Spinal cord (tissue), 10 donors: ENCODE results near the gene TMCC1. TPM values are rescaled to one million over a fixed set of nuclear protein-coding genes. Genes with fewer than 3 reads are reported as not detected.
"Not testable (repeated sequence)": the region's sequence is repeated elsewhere in the genome, so short reads cannot be mapped to it uniquely, and the experiment has no call there.

Experiments used
- DNase-seq, 6 donors: peaks; one replicate each; pipeline versions ENCODE4 v3.0.0 to v3.0.0-alpha.2; 2013 to 2015; ENCODE audit warnings: low spot score in 6 of 6, low read depth in 4 of 6
- H3K27ac ChIP-seq: one replicate; pipeline ENCODE4 v1.5.1; 2013; ENCODE audit warnings: low read depth, low read length, control low read depth
- H3K27me3 ChIP-seq: one replicate; pipeline ENCODE4 v1.6.1; 2013; ENCODE audit warnings: low read length; ENCODE audit not compliant: control insufficient read depth, insufficient read depth
- H3K36me3 ChIP-seq: one replicate; pipeline ENCODE4 v1.6.1; 2013; ENCODE audit warnings: low read length; ENCODE audit not compliant: control insufficient read depth, insufficient read depth
- H3K4me1 ChIP-seq: one replicate; pipeline ENCODE4 v1.6.1; 2013; ENCODE audit warnings: low read length; ENCODE audit not compliant: control insufficient read depth, insufficient read depth
- H3K4me3 ChIP-seq: one replicate; pipeline ENCODE4 v1.5.1; 2013; ENCODE audit warnings: low read depth, low read length, control low read depth
- H3K9me3 ChIP-seq: one replicate; pipeline ENCODE4 v1.6.1; 2013; ENCODE audit warnings: low read length; ENCODE audit not compliant: control insufficient read depth, insufficient read depth
- WGBS: methylation state at CpG from one replicate; pipeline ENCODE4 v1.1.5; 2013; ENCODE audit warnings: missing lambda C conversion rate; ENCODE audit not compliant: insufficient coverage; 5-methylcytosine and 5-hydroxymethylcytosine counted together
- polyA plus RNA-seq, 2 donors: library from polyadenylated mRNA; unstranded; fragments of 120-200 nt; gene quantifications; one replicate each; pipeline ENCODE4 v1.2.1, GENCODE V29; 2013; ENCODE audit not compliant: insufficient read length in 2 of 2
- total RNA-seq, 2 donors: library from RNA; depleted of rRNA in 1 of 2; stranded (reverse); fragments of 120-200 nt in 1 of 2; fragments of >200 nt in 1 of 2; gene quantifications; one replicate each; pipeline versions ENCODE4 v1.2.3 to v1.2.4, GENCODE V29; 2013 to 2014
- donor health status: healthy.

TMCC1 gene
- total and polyA plus RNA-seq, 4 donors: 34.1 to 49.1 (median 44.4) TPM

- Histone ChIP-seq H3K27ac (no peak overlapping the region), H3K27me3 (no peaks in the 10 kb centered on the region), H3K36me3 (no peaks in the 10 kb centered on the region), H3K4me3 (no peak overlapping the region), H3K4me1 (no peaks in the 10 kb centered on the region), H3K9me3 (no peaks in the 10 kb centered on the region)
- peak in 5 of 6 donors; percentile 40 to 94 (median 60) for DNase-seq
These were observed 203.1 kb downstream of the TMCC1 start for GRCh38 chr3:129690406-129690805.

DNA sequence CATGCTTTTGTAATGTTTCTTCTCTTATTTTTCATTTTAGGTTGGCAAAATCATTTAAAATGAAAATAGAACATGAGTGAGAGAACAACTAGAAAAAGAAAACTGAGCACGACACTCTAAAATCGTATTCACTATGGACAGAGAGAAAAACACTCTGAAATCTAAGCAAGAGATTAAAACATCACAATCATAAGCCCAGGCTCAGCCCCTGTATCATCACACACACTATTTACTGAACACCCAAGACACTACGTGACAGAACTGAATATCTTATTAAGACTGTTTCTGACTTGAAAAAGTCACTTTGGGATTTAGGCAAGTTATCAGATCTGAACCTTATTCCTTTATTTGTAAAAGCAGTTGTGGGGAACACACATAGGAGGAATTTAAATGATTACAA is 204.5 kb downstream of the TMCC1 start:
- no peaks in the 10 kb centered on the region for H3K36me3 ChIP-seq
- no CpG with 5 or more reads among the region's 3 CpGs for WGBS
- peak overlapping the region; percentile 41 for H3K4me3 ChIP-seq
- H3K27ac ChIP-seq: peak overlapping the region; percentile 88
- H3K9me3 ChIP-seq: no peaks in the 10 kb centered on the region
- no peaks in the 10 kb centered on the region for H3K4me1 ChIP-seq
- H3K27me3 ChIP-seq: no peaks in the 10 kb centered on the region
- DNase-seq: peak in 1 of 6 donors; percentile 36

GRCh38 chr3:129688271-129688895 is 205.1 kb downstream of the TMCC1 start:
- no peaks in the 10 kb centered on the region for H3K4me1 ChIP-seq

DNA sequence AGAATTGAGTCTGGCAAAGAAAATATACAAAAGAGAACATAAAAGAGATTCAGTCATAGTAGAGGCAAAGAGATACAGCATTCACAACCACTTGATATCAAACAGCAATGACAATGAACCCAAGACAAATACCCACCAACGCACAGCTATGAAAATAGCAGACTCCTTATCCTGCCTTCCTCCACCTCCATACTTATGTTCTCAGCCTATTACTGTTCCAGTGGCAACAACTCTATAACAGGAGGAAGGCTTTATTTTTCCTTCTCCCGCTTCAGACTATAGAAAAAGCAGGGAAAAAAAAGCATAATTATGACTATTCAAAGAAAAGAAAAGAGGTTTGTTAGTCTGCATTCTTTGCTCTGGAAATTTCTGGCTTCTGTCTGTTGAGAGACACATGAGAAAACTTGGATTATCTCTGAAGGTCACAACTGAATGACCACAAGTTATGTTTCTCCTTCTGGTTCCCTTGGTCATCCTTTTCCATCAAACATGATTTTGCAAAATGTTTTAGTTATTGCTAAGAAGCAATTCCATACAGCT is 205.9 kb downstream of the TMCC1 start:
- DNase-seq: peak in 1 of 6 donors; percentile 37
- Histone ChIP-seq H3K4me1 (no peaks in the 10 kb centered on the region), H3K9me3 (no peaks in the 10 kb centered on the region), H3K36me3 (no peaks in the 10 kb centered on the region), H3K4me3 (peak overlapping the region; percentile 41), H3K27ac (peak overlapping the region; percentile 88), H3K27me3 (no peaks in the 10 kb centered on the region)
- WGBS: 25% methylated on average over 1 of the region's 2 CpGs

More at GRCh38 chr3:129688271-129688895, 205.1 kb downstream of the TMCC1 start:
- no peaks in the 10 kb centered on the region for H3K36me3 ChIP-seq
- H3K27me3 ChIP-seq: no peaks in the 10 kb centered on the region
- peak; percentile 78 to 97 (median 85) for DNase-seq
- WGBS: 17% methylated on average over 10 of the region's 11 CpGs
- H3K27ac ChIP-seq: peak overlapping the region; percentile 88
- H3K9me3 ChIP-seq: no peaks in the 10 kb centered on the region
- peak overlapping the region; percentile 41 for H3K4me3 ChIP-seq

DNA sequence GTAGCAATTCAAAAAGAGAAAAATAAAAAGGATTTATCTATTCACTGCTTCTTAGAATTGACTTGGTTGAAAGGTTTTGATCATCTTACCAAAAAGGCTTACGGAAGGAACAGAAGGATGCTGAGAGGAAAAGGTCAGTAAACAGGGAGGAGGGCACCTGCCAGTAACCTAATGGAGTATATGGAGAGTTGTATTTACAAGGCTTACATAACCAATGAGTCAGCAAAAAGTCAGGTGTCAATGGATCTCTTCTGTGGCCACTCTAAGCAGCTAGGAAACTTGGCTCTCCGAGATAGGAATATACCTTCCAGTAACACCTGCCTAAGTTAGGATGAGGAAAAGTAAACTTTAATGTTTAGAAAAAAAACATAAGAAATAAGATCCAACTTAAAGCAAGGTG is 206.6 kb downstream of the TMCC1 start:
- Histone ChIP-seq H3K27ac (peak overlapping the region; percentile 25), H3K27me3 (no peaks in the 10 kb centered on the region), H3K9me3 (no peaks in the 10 kb centered on the region), H3K4me3 (peak overlapping the region; percentile 41), H3K4me1 (no peaks in the 10 kb centered on the region), H3K36me3 (no peaks in the 10 kb centered on the region)
- WGBS: 75% methylated on average over 1 of the region's 2 CpGs
- DNase-seq: no peak

GRCh38 chr3:129684270-129684669 is 209.2 kb downstream of the TMCC1 start:
- Histone ChIP-seq H3K4me1 (no peaks in the 10 kb centered on the region), H3K36me3 (no peaks in the 10 kb centered on the region), H3K9me3 (no peaks in the 10 kb centered on the region), H3K4me3 (no peak overlapping the region), H3K27ac (no peak overlapping the region), H3K27me3 (no peaks in the 10 kb centered on the region)
- DNase-seq: no peak
- WGBS: 40% methylated on average over 1 of the region's 3 CpGs

- no peak for DNase-seq
These were observed 210.3 kb downstream of the TMCC1 start for GRCh38 chr3:129683201-129683600.

DNA sequence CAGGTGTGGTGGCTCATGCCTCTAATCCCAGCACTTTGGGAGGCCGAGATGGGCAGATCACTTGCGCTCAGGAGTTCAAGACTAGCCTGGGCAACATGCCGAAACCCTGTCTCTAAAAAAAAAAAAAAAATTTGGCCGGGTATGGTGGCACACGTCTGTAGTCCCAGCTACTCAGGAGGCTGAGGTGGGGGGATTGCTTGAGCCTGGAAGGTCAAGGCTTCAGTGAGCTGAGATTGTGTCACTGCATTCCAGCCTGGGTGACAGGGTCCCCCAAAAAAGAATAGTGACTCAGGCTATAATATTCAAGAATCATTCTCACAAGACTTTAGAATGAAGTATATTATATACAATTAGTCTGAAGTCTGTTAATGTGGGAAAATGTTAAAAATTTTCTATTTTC is 216.5 kb downstream of the TMCC1 start:
- H3K4me1 ChIP-seq: no peaks in the 10 kb centered on the region
- H3K4me3 ChIP-seq: no peak overlapping the region
- no peak for DNase-seq
- no peaks in the 10 kb centered on the region for H3K9me3 ChIP-seq
- H3K36me3 ChIP-seq: no peaks in the 10 kb centered on the region
- WGBS: 92% methylated on average over 3 of the region's 5 CpGs
- H3K27me3 ChIP-seq: no peaks in the 10 kb centered on the region
- no peak overlapping the region for H3K27ac ChIP-seq

More at GRCh38 chr3:129683201-129683600, 210.3 kb downstream of the TMCC1 start:
- H3K4me3 ChIP-seq: no peak overlapping the region
- no peaks in the 10 kb centered on the region for H3K36me3 ChIP-seq
- H3K27me3 ChIP-seq: no peaks in the 10 kb centered on the region
- no peaks in the 10 kb centered on the region for H3K4me1 ChIP-seq
- no peaks in the 10 kb centered on the region for H3K9me3 ChIP-seq
- H3K27ac ChIP-seq: no peak overlapping the region
- 50% methylated on average over 1 of the region's 2 CpGs for WGBS

DNA sequence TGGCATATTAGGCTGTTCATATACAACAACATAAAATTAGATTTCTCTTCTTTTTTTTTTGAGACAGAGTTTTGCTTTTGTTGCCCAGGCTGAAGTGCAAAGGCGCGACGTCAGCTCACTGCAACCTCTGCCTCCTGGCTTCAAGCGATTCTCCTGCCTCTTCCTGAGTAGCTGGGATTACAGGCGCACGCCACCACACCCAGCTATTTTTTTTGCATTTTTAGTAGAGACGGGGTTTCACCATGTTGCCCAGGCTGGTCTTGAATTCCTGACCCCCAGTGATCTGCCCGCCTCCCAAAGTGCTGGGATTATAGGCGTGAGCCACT is 218.8 kb downstream of the TMCC1 start:
- WGBS: 88% methylated on average over 5 of the region's 9 CpGs
- not testable (repeated sequence) for H3K4me3 ChIP-seq, H3K9me3 ChIP-seq, H3K27me3 ChIP-seq, H3K4me1 ChIP-seq, H3K36me3 ChIP-seq, H3K27ac ChIP-seq, DNase-seq
